Measurements from ENCODE around the gene COL24A1. TPM values are rescaled to one million over a fixed set of nuclear protein-coding genes. Genes with fewer than 3 reads are reported as not detected.
A peak's percentile ranks its signal among the peaks of the same experiment; 100 is the strongest.
"Not testable (repeated sequence)": the region's sequence is repeated elsewhere in the genome, so short reads cannot be mapped to it uniquely, and the experiment has no call there.

Gene COL24A1
- total RNA-seq, 3 donors from 2014 or later, result not detected

GRCh38 chr1:85746777-85747176, 409.8 kb downstream of the COL24A1 start:
- Mint-ChIP-seq H3K4me3 (no peak overlapping the region), H3K36me3 (ENCODE audit: insufficient read depth) (no peaks in the 10 kb centered on the region), H3K9me3 (no peaks in the 10 kb centered on the region), H3K4me1 (ENCODE audit: low read depth) (no peaks in the 10 kb centered on the region), H3K27me3 (ENCODE audit: low read depth) (peaks cover 15% of the 10 kb centered on the region)
- ATAC-seq (no peak), DNase-seq (no peak)

- Mint-ChIP-seq H3K36me3 (ENCODE audit: insufficient read depth) (no peaks in the 10 kb centered on the region), H3K4me1 (ENCODE audit: low read depth) (no peaks in the 10 kb centered on the region), H3K4me3 (no peak overlapping the region)
Measured at GRCh38 chr1:85743814-85744213, 412.8 kb downstream of the COL24A1 start.

GRCh38 chr1:85734931-85735330, 421.6 kb downstream of the COL24A1 start:
- no peak overlapping the region for H3K4me3 Mint-ChIP-seq
- ATAC-seq, result no peak
- H3K9me3 Mint-ChIP-seq, result no peaks in the 10 kb centered on the region
- no peak for DNase-seq
- H3K27me3 Mint-ChIP-seq (ENCODE audit: low read depth), result no peaks in the 10 kb centered on the region
- no peaks in the 10 kb centered on the region for H3K4me1 Mint-ChIP-seq (ENCODE audit: low read depth)
- no peaks in the 10 kb centered on the region for H3K36me3 Mint-ChIP-seq (ENCODE audit: insufficient read depth)

More at GRCh38 chr1:85743814-85744213, 412.8 kb downstream of the COL24A1 start:
- no peak for DNase-seq
- H3K27me3 Mint-ChIP-seq (ENCODE audit: low read depth), result peaks cover 19% of the 10 kb centered on the region
- H3K9me3 Mint-ChIP-seq, result no peaks in the 10 kb centered on the region
- ATAC-seq, result no peak

- peaks cover 15% of the 10 kb centered on the region for H3K9me3 Mint-ChIP-seq
- H3K27me3 Mint-ChIP-seq (ENCODE audit: low read depth), result peaks cover 7% of the 10 kb centered on the region
- no peaks in the 10 kb centered on the region for H3K4me1 Mint-ChIP-seq (ENCODE audit: low read depth)
- DNase-seq (no peak), ATAC-seq (no peak)
- no peak overlapping the region for H3K4me3 Mint-ChIP-seq
- peaks cover 4% of the 10 kb centered on the region for H3K36me3 Mint-ChIP-seq (ENCODE audit: insufficient read depth)
Measured at GRCh38 chr1:85718678-85719340, 437.8 kb downstream of the COL24A1 start.

GRCh38 chr1:85714418-85715114, 442.0 kb downstream of the COL24A1 start:
- H3K9me3 Mint-ChIP-seq; H3K4me1 Mint-ChIP-seq (ENCODE audit: low read depth); ATAC-seq; DNase-seq; H3K4me3 Mint-ChIP-seq; H3K36me3 Mint-ChIP-seq (ENCODE audit: insufficient read depth); H3K27me3 Mint-ChIP-seq (ENCODE audit: low read depth): not testable (repeated sequence)

GRCh38 chr1:85708829-85709227, 447.7 kb downstream of the COL24A1 start:
- DNase-seq, result no peak
- no peak for ATAC-seq

GRCh38 chr1:85707990-85708828, 448.4 kb downstream of the COL24A1 start, which contains the start of gene ZNHIT6:
Gene ZNHIT6, minus strand, starts transcription at chr1:85708433. Its CDS starts 149 bp downstream, at chr1:85708284.
- Mint-ChIP-seq H3K36me3 (ENCODE audit: insufficient read depth) (peaks cover 17% of the 10 kb centered on the region), H3K27me3 (ENCODE audit: low read depth) (no peaks in the 10 kb centered on the region), H3K4me3 (no peak within 1 kb of the TSS), H3K4me1 (ENCODE audit: low read depth) (peaks cover 26% of the 10 kb centered on the region), H3K9me3 (no peaks in the 10 kb centered on the region)
- peak; percentile 92 to 93 for ATAC-seq
- peak; percentile 79 for DNase-seq

More at GRCh38 chr1:85708829-85709227, 447.7 kb downstream of the COL24A1 start:
- H3K4me3 Mint-ChIP-seq, result no peak overlapping the region
- peaks cover 21% of the 10 kb centered on the region for H3K4me1 Mint-ChIP-seq (ENCODE audit: low read depth)
- peaks cover 14% of the 10 kb centered on the region for H3K36me3 Mint-ChIP-seq (ENCODE audit: insufficient read depth)
- no peaks in the 10 kb centered on the region for H3K9me3 Mint-ChIP-seq
- peaks cover under 1% of the 10 kb centered on the region for H3K27me3 Mint-ChIP-seq (ENCODE audit: low read depth)

GRCh38 chr1:85707267-85707989, 449.1 kb downstream of the COL24A1 start:
- DNase-seq (no peak), ATAC-seq (peak; percentile 20 to 27)
- no peaks in the 10 kb centered on the region for H3K9me3 Mint-ChIP-seq
- no peak overlapping the region for H3K4me3 Mint-ChIP-seq
- H3K4me1 Mint-ChIP-seq (ENCODE audit: low read depth), result peaks cover 31% of the 10 kb centered on the region
- peaks cover 21% of the 10 kb centered on the region for H3K36me3 Mint-ChIP-seq (ENCODE audit: insufficient read depth)
- H3K27me3 Mint-ChIP-seq (ENCODE audit: low read depth), result no peaks in the 10 kb centered on the region

GRCh38 chr1:85705940-85706339, 450.6 kb downstream of the COL24A1 start:
- Mint-ChIP-seq H3K4me1 (ENCODE audit: low read depth) (peaks cover 33% of the 10 kb centered on the region), H3K27me3 (ENCODE audit: low read depth) (no peaks in the 10 kb centered on the region), H3K4me3 (peak overlapping the region; percentile 64), H3K36me3 (ENCODE audit: insufficient read depth) (peaks cover 32% of the 10 kb centered on the region), H3K9me3 (no peaks in the 10 kb centered on the region)
- DNase-seq (no peak), ATAC-seq (no peak)

GRCh38 chr1:85700422-85700821, 456.1 kb downstream of the COL24A1 start:
- ATAC-seq (no peak), DNase-seq (no peak)
- Mint-ChIP-seq H3K9me3 (no peaks in the 10 kb centered on the region), H3K4me1 (ENCODE audit: low read depth) (peaks cover 32% of the 10 kb centered on the region), H3K36me3 (ENCODE audit: insufficient read depth) (peaks cover 51% of the 10 kb centered on the region), H3K27me3 (ENCODE audit: low read depth) (no peaks in the 10 kb centered on the region), H3K4me3 (no peak overlapping the region)

- DNase-seq (no peak), ATAC-seq (no peak)
- no peaks in the 10 kb centered on the region for H3K27me3 Mint-ChIP-seq (ENCODE audit: low read depth)
- no peak overlapping the region for H3K4me3 Mint-ChIP-seq
- H3K9me3 Mint-ChIP-seq, result no peaks in the 10 kb centered on the region
- peaks cover 49% of the 10 kb centered on the region for H3K36me3 Mint-ChIP-seq (ENCODE audit: insufficient read depth)
- H3K4me1 Mint-ChIP-seq (ENCODE audit: low read depth), result peaks cover 22% of the 10 kb centered on the region
Measured at GRCh38 chr1:85697895-85698294, 458.7 kb downstream of the COL24A1 start.

GRCh38 chr1:85692730-85693314, 463.8 kb downstream of the COL24A1 start:
- H3K36me3 Mint-ChIP-seq (ENCODE audit: insufficient read depth), result peaks cover 37% of the 10 kb centered on the region
- H3K4me1 Mint-ChIP-seq (ENCODE audit: low read depth), result peaks cover 17% of the 10 kb centered on the region
- ATAC-seq (no peak), DNase-seq (no peak)
- H3K27me3 Mint-ChIP-seq (ENCODE audit: low read depth), result no peaks in the 10 kb centered on the region
- H3K4me3 Mint-ChIP-seq, result no peak overlapping the region
- no peaks in the 10 kb centered on the region for H3K9me3 Mint-ChIP-seq

GRCh38 chr1:85689775-85690404, 466.7 kb downstream of the COL24A1 start:
- H3K36me3 Mint-ChIP-seq (ENCODE audit: insufficient read depth), result peaks cover 28% of the 10 kb centered on the region
- H3K9me3 Mint-ChIP-seq, result no peaks in the 10 kb centered on the region
- H3K4me1 Mint-ChIP-seq (ENCODE audit: low read depth), result peaks cover 15% of the 10 kb centered on the region
- ATAC-seq, result no peak
- no peaks in the 10 kb centered on the region for H3K27me3 Mint-ChIP-seq (ENCODE audit: low read depth)
- H3K4me3 Mint-ChIP-seq, result no peak overlapping the region
- no peak for DNase-seq
